ENCODE results near the gene ADAM8. TPM values are rescaled to one million over a fixed set of nuclear protein-coding genes. Genes with fewer than 3 reads are reported as not detected.
"Not testable (repeated sequence)": the region's sequence is repeated elsewhere in the genome, so short reads cannot be mapped to it uniquely, and the experiment has no call there.

The ADAM8 gene
- polyA plus RNA-seq, 1 donor from 2014 or later: 6.4 TPM

DNA sequence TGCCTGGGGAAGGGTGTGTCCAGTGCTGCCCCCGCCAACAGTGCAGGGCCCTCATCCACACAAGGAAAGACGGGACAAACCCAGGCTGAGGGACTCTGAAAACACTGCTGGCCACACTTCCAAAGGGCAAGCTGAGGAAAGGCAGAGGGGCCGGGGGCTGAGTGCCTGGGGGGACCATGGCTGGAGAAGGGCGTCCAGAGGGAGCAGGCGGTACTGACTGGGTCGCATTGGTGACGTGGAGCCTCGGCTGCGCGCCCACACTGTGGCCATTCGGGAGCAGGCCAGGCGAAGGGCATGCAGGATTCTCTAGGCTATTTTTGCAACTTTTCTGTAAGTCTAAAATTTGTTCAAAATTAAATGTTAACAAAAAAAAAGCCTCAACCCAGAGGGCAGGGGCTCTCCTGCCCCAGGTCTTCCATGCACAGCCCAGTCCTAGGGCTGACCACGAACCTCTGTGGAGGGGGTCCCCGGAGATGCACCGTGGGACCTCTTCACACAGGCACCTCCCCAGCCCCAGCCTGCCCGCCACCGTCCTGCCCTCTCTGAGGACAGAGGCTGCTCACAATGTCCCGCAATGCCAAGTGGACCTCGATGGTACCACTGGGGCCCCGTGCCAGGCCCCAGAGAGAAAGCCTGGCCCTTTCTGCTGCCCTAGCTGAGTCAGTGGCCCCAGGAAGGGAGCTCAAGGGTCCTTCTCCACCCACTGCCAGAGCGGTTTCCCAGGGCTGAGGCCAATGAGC, 10.4 kb downstream of the ADAM8 start:
- Histone ChIP-seq H3K4me3 (ENCODE audit: low read length) (no peak overlapping the region), H3K9me2 (ENCODE audit: insufficient read depth, low read length) (no peaks in the 10 kb centered on the region), H3K27ac (ENCODE audit: low read length) (no peak overlapping the region), H3K27me3 (ENCODE audit: insufficient read depth, low read depth, low read length) (no peaks in the 10 kb centered on the region), H3K79me2 (replicated peaks; ENCODE audit: insufficient read depth, low read length) (no peaks in the 10 kb centered on the region), H3K36me3 (ENCODE audit: insufficient read depth, low read length) (no peaks in the 10 kb centered on the region), H3K9ac (ENCODE audit: low read length) (no peak overlapping the region), H2AFZ (ENCODE audit: low read depth, low read length) (no peak overlapping the region), H3F3A (ENCODE audit: insufficient read depth, low read length, poor library complexity, severe bottlenecking) (no peaks in the 10 kb centered on the region), H3K9me3 (ENCODE audit: low read length) (no peaks in the 10 kb centered on the region), H3K4me2 (ENCODE audit: low read length) (no peak overlapping the region), H4K20me1 (ENCODE audit: insufficient read depth) (no peaks in the 10 kb centered on the region)
- TF ChIP-seq MXI1 (conservative IDR thresholded peaks at IDR 0.05; ENCODE audit: poor library complexity, severe bottlenecking) (no peak), CTCF (IDR thresholded peaks at IDR 0.05; ENCODE audit: poor library complexity, severe bottlenecking) (no peak), EZH2 (IDR thresholded peaks at IDR 0.05; ENCODE audit: borderline replicate concordance, insufficient read depth, low read length, poor library complexity, severe bottlenecking) (no peak)

DNA sequence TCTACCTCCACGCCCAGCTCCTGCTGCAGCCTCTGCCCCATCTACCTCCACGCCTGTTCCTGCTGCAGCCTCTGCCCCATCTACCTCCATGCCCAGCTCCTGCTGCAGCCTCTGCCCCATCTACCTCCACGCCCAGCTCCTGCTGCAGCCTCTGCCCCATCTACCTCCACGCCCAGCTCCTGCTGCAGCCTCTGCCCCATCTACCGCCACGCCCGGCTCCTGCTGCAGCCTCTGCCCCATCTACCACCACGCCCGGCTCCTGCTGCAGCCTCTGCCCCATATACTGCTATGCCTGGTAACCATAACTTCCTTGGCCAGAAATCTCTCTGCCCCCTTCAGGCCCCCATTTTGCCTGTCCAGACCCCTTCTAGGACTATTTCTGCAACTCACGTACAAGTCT, 11.6 kb downstream of the ADAM8 start:
- H3K9me3 ChIP-seq (ENCODE audit: low read length); H3K4me2 ChIP-seq (ENCODE audit: low read length); H3K79me2 ChIP-seq (replicated peaks; ENCODE audit: insufficient read depth, low read length); H4K20me1 ChIP-seq (ENCODE audit: insufficient read depth); H3K36me3 ChIP-seq (ENCODE audit: insufficient read depth, low read length); H3K27ac ChIP-seq (ENCODE audit: low read length); H3K9me2 ChIP-seq (ENCODE audit: insufficient read depth, low read length); H2AFZ ChIP-seq (ENCODE audit: low read depth, low read length); H3K4me3 ChIP-seq (ENCODE audit: low read length); H3F3A ChIP-seq (ENCODE audit: insufficient read depth, low read length, poor library complexity, severe bottlenecking); H3K9ac ChIP-seq (ENCODE audit: low read length); H3K27me3 ChIP-seq (ENCODE audit: insufficient read depth, low read depth, low read length): not testable (repeated sequence)

GRCh38 chr10:133264461-133264860, 12.2 kb downstream of the ADAM8 start:
- Histone ChIP-seq H3K9ac (ENCODE audit: low read length) (no peak overlapping the region), H3F3A (ENCODE audit: insufficient read depth, low read length, poor library complexity, severe bottlenecking) (no peaks in the 10 kb centered on the region), H4K20me1 (ENCODE audit: insufficient read depth) (no peaks in the 10 kb centered on the region), H3K36me3 (ENCODE audit: insufficient read depth, low read length) (no peaks in the 10 kb centered on the region), H3K9me3 (ENCODE audit: low read length) (no peaks in the 10 kb centered on the region), H3K27me3 (ENCODE audit: insufficient read depth, low read depth, low read length) (no peaks in the 10 kb centered on the region), H3K27ac (ENCODE audit: low read length) (no peak overlapping the region), H2AFZ (ENCODE audit: low read depth, low read length) (no peak overlapping the region), H3K4me3 (ENCODE audit: low read length) (no peak overlapping the region), H3K4me2 (ENCODE audit: low read length) (no peak overlapping the region), H3K79me2 (replicated peaks; ENCODE audit: insufficient read depth, low read length) (no peaks in the 10 kb centered on the region), H3K9me2 (ENCODE audit: insufficient read depth, low read length) (no peaks in the 10 kb centered on the region)
- TF ChIP-seq CTCF (IDR thresholded peaks at IDR 0.05; ENCODE audit: poor library complexity, severe bottlenecking): no peak
- no peak for TF ChIP-seq SMC3 (conservative IDR thresholded peaks at IDR 0.05; ENCODE audit: poor library complexity)
- TF ChIP-seq POLR2AphosphoS5 (IDR thresholded peaks at IDR 0.05): no peak
- TF ChIP-seq RAD21 (conservative IDR thresholded peaks at IDR 0.05): no peak
